ENCODE data around the gene STMND1. TPM values are rescaled to one million over a fixed set of nuclear protein-coding genes. Genes with fewer than 3 reads are reported as not detected.

STMND1 gene
- total RNA-seq, 1 experiment from 2014 or later = not detected

DNA sequence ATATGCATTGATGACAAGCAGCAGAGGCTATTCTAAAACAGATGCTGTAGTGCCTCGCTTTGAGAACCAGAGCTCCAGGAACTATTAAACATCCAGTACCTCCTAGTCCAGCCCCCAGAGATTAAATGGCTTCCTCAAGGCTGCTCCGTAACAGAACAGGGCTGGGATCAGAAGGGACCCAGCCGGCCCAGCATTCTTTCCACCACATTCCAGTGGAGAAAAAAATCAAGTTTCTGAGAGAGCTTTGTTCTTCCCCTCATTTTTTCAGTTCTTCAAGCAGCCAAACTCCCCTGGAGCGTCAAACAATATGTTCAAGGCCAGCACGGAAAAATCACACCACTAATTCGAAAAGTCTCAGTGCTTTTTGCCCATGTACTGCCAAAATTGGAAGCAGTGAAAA is 5.8 kb upstream of the STMND1 start:
- Mint-ChIP-seq H3K27me3 (ENCODE audit: low read depth) (peaks cover 19% of the 10 kb centered on the region), H3K27ac (no peak overlapping the region), H3K4me3 (no peak overlapping the region), H3K4me1 (peaks cover 15% of the 10 kb centered on the region), H3K36me3 (no peaks in the 10 kb centered on the region), H3K9me3 (no peaks in the 10 kb centered on the region)
- TF ChIP-seq, protein P1, sequence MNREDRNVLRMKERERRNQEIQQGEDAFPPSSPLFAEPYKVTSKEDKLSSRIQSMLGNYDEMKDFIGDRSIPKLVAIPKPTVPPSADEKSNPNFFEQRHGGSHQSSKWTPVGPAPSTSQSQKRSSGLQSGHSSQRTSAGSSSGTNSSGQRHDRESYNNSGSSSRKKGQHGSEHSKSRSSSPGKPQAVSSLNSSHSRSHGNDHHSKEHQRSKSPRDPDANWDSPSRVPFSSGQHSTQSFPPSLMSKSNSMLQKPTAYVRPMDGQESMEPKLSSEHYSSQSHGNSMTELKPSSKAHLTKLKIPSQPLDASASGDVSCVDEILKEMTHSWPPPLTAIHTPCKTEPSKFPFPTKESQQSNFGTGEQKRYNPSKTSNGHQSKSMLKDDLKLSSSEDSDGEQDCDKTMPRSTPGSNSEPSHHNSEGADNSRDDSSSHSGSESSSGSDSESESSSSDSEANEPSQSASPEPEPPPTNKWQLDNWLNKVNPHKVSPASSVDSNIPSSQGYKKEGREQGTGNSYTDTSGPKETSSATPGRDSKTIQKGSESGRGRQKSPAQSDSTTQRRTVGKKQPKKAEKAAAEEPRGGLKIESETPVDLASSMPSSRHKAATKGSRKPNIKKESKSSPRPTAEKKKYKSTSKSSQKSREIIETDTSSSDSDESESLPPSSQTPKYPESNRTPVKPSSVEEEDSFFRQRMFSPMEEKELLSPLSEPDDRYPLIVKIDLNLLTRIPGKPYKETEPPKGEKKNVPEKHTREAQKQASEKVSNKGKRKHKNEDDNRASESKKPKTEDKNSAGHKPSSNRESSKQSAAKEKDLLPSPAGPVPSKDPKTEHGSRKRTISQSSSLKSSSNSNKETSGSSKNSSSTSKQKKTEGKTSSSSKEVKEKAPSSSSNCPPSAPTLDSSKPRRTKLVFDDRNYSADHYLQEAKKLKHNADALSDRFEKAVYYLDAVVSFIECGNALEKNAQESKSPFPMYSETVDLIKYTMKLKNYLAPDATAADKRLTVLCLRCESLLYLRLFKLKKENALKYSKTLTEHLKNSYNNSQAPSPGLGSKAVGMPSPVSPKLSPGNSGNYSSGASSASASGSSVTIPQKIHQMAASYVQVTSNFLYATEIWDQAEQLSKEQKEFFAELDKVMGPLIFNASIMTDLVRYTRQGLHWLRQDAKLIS (CRISPR knock-in tag; IDR thresholded peaks at IDR 0.05; ENCODE audit: borderline replicate concordance) = no peak
- TF ChIP-seq HMGXB4 (CRISPR knock-in tag; IDR thresholded peaks at IDR 0.05) (no peak), OVOL2 (CRISPR knock-in tag; IDR thresholded peaks at IDR 0.05; ENCODE audit: borderline replicate concordance) (no peak), E2F1 (CRISPR knock-in tag; IDR thresholded peaks at IDR 0.05) (no peak), PREB (CRISPR knock-in tag; IDR thresholded peaks at IDR 0.05; ENCODE audit: borderline replicate concordance) (no peak), ZNF425 (CRISPR knock-in tag; conservative IDR thresholded peaks at IDR 0.05) (no peak), ZNF317 (CRISPR knock-in tag; IDR thresholded peaks at IDR 0.05; ENCODE audit: borderline replicate concordance, low read depth) (no peak), CTCF (IDR thresholded peaks at IDR 0.05) (no peak), IRF2 (CRISPR knock-in tag; IDR thresholded peaks at IDR 0.05; ENCODE audit: borderline replicate concordance, low read depth) (no peak), CBFB (CRISPR knock-in tag; IDR thresholded peaks at IDR 0.05; ENCODE audit: low read depth) (no peak)
- peak; percentile 63 for ATAC-seq
- ChIA-PET CTCF (interaction anchor here (0.8 kb wide), 1 partner anchor 10 kb away, joined by 3 read pairs; no protein-coding TSS in a partner anchor), POLR2A (no interaction called here)
- no peak for DNase-seq (ENCODE audit: low spot score)

DNA sequence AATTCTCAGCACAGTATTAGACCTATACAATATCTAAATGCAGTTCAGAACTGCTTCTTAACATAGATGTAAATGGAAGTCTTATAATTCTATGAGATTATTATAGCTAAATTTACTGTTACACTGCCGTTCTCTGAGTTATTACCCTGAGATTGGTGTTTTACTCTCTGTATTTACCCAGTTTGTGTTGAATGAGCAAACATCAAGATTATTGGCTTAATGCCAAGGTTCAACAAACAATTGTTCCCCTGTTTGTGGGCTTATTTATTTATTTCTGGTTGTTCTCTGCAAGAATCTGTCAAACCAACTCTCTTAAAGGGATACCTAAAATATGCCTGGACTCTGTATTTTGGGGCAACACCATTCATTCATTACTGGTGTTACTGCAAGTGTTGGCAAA is 5.2 kb upstream of the STMND1 start:
- TF ChIP-seq SMAD4 (CRISPR knock-in tag; IDR thresholded peaks at IDR 0.05) (no peak), HMGXB4 (CRISPR knock-in tag; IDR thresholded peaks at IDR 0.05) (no peak), JAZF1 (CRISPR knock-in tag; IDR thresholded peaks at IDR 0.05) (no peak)
- TF ChIP-seq, protein P2, sequence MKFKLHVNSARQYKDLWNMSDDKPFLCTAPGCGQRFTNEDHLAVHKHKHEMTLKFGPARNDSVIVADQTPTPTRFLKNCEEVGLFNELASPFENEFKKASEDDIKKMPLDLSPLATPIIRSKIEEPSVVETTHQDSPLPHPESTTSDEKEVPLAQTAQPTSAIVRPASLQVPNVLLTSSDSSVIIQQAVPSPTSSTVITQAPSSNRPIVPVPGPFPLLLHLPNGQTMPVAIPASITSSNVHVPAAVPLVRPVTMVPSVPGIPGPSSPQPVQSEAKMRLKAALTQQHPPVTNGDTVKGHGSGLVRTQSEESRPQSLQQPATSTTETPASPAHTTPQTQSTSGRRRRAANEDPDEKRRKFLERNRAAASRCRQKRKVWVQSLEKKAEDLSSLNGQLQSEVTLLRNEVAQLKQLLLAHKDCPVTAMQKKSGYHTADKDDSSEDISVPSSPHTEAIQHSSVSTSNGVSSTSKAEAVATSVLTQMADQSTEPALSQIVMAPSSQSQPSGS (CRISPR knock-in tag; IDR thresholded peaks at IDR 0.05; ENCODE audit: borderline replicate concordance, low read depth) = no peak
- CTCF ChIA-PET = interaction anchor here (0.8 to 1.3 kb wide), 2 partner anchors 10 to 17 kb away, joined by 3 read pairs; no protein-coding TSS in a partner anchor
- Mint-ChIP-seq H3K9me3 (no peaks in the 10 kb centered on the region), H3K27me3 (ENCODE audit: low read depth) (peaks cover 25% of the 10 kb centered on the region), H3K4me3 (no peak overlapping the region), H3K4me1 (peaks cover 19% of the 10 kb centered on the region), H3K27ac (no peak overlapping the region), H3K36me3 (no peaks in the 10 kb centered on the region)
- DNase-seq (ENCODE audit: low spot score) (no peak), ATAC-seq (no peak)
- POLR2A ChIA-PET = no interaction called here
